ENCODE results near the gene DGKG. TPM values are rescaled to one million over a fixed set of nuclear protein-coding genes. Genes with fewer than 3 reads are reported as not detected.

Gene DGKG
- total and polyA plus RNA-seq, 4 donors, result 2.1 to 13.7 (median 8.0) TPM

DNA sequence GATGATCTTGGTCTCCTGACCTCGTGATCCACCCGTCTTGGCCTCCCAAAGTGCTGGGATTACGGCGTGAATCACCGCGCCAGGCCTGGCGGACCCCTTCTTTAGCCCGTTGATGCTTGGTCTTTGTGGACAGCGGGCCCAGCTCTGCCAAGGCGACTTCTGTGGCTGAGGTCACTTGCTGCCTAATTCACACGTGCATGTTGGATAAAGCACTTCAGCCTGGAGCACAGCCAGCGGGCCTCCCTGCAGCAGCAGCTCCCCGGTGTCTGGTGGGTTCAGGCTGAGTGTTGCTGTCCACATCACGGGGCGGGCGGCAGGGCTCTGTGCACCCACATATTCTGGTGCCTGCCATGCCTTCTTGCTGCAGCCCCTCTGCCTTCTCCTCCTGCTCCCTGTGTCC is 88.4 kb downstream of the DGKG start:
- Histone ChIP-seq H3K27me3 (ENCODE audit: control insufficient read depth in 3 of 3, insufficient read depth in 3 of 3, low read length in 2 of 3) (peaks cover 0 to 2% (median 0%) of the 10 kb centered on the region in 3 donors), H3K9ac (ENCODE audit: insufficient read depth in 1 of 2, low read length in 2 of 2) (no peak overlapping the region), H3K4me3 (no peak overlapping the region), H3K4me1 (ENCODE audit: control insufficient read depth in 5 of 5, insufficient read depth in 5 of 5, low read length in 5 of 5) (no peaks in the 10 kb centered on the region), H3K36me3 (ENCODE audit: control insufficient read depth in 4 of 4, insufficient read depth in 4 of 4, low read length in 4 of 4) (no peaks in the 10 kb centered on the region), H3K27ac (ENCODE audit: low read depth in 1 of 2, low read length in 1 of 2) (no peak overlapping the region), H3K9me3 (ENCODE audit: control insufficient read depth in 4 of 4, insufficient read depth in 3 of 4, low read length in 3 of 4) (no peaks in the 10 kb centered on the region)
- DNase-seq, result peak in 2 of 3 donors; percentile 37 to 49
- TF ChIP-seq, protein P1, sequence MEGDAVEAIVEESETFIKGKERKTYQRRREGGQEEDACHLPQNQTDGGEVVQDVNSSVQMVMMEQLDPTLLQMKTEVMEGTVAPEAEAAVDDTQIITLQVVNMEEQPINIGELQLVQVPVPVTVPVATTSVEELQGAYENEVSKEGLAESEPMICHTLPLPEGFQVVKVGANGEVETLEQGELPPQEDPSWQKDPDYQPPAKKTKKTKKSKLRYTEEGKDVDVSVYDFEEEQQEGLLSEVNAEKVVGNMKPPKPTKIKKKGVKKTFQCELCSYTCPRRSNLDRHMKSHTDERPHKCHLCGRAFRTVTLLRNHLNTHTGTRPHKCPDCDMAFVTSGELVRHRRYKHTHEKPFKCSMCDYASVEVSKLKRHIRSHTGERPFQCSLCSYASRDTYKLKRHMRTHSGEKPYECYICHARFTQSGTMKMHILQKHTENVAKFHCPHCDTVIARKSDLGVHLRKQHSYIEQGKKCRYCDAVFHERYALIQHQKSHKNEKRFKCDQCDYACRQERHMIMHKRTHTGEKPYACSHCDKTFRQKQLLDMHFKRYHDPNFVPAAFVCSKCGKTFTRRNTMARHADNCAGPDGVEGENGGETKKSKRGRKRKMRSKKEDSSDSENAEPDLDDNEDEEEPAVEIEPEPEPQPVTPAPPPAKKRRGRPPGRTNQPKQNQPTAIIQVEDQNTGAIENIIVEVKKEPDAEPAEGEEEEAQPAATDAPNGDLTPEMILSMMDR (IDR thresholded peaks at IDR 0.05; ENCODE audit: control extremely low read depth, extremely low read depth), result no peak
- no peak for ATAC-seq (ENCODE audit: insufficient read depth, low FRiP score)
- WGBS, 2 donors, result 84 to 93% methylated on average over 15 to 16 of the region's 16 CpGs

DNA sequence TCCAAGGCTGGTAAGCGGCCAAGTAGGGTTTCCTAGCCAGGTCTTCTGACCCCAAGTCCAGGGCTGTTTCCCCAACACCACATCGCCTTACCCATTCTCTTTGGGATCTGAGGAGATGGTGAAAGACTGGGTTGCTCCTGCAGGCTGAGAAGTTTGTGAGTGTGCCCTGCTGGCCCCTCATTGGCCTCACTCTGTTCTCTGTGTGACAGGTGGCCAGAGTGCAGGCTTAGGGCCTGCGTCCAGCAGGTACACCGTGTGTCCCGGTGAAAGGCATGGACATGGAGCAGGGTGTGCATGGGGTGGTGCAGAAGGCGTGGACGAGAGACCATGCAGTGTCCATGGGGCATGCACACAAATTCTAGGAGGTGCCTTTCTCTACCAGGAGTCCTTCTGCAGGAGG is 91.3 kb downstream of the DGKG start:
- no peak for ATAC-seq (ENCODE audit: insufficient read depth, low FRiP score)
- Histone ChIP-seq H3K27me3 (ENCODE audit: control insufficient read depth in 3 of 3, insufficient read depth in 3 of 3, low read length in 2 of 3) (peaks cover 0 to 3% (median 0%) of the 10 kb centered on the region in 3 donors), H3K9ac (ENCODE audit: insufficient read depth in 1 of 2, low read length in 2 of 2) (no peak overlapping the region), H3K4me1 (ENCODE audit: control insufficient read depth in 5 of 5, insufficient read depth in 5 of 5, low read length in 5 of 5) (no peaks in the 10 kb centered on the region), H3K4me3 (no peak overlapping the region), H3K9me3 (ENCODE audit: control insufficient read depth in 4 of 4, insufficient read depth in 3 of 4, low read length in 3 of 4) (no peaks in the 10 kb centered on the region), H3K27ac (ENCODE audit: low read depth in 1 of 2, low read length in 1 of 2) (no peak overlapping the region), H3K36me3 (ENCODE audit: control insufficient read depth in 4 of 4, insufficient read depth in 4 of 4, low read length in 4 of 4) (no peaks in the 10 kb centered on the region)
- no peak for DNase-seq
- 90 to 96% methylated on average over 7 of the region's 7 CpGs for WGBS, 2 donors
- TF ChIP-seq, protein P1 (IDR thresholded peaks at IDR 0.05; ENCODE audit: control extremely low read depth, extremely low read depth), result no peak

- H3K27ac ChIP-seq (ENCODE audit: low read depth in 1 of 2, low read length in 1 of 2), result no peak overlapping the region
- H3K4me1 ChIP-seq (ENCODE audit: control insufficient read depth in 5 of 5, insufficient read depth in 5 of 5, low read length in 5 of 5), result no peaks in the 10 kb centered on the region
- H3K27me3 ChIP-seq (ENCODE audit: control insufficient read depth in 3 of 3, insufficient read depth in 3 of 3, low read length in 2 of 3), result peaks cover 0 to 3% (median 0%) of the 10 kb centered on the region in 3 donors
- TF ChIP-seq, protein P1 (IDR thresholded peaks at IDR 0.05; ENCODE audit: control extremely low read depth, extremely low read depth), result no peak
- no peaks in the 10 kb centered on the region for H3K9me3 ChIP-seq (ENCODE audit: control insufficient read depth in 4 of 4, insufficient read depth in 3 of 4, low read length in 3 of 4)
- DNase-seq (peak in 1 of 3 donors; percentile 32), ATAC-seq (ENCODE audit: insufficient read depth, low FRiP score) (no peak)
- H3K36me3 ChIP-seq (ENCODE audit: control insufficient read depth in 4 of 4, insufficient read depth in 4 of 4, low read length in 4 of 4), result no peaks in the 10 kb centered on the region
- 90 to 92% methylated on average over 29 of the region's 29 CpGs for WGBS, 2 donors
- no peak overlapping the region for H3K4me3 ChIP-seq
- H3K9ac ChIP-seq (ENCODE audit: insufficient read depth in 1 of 2, low read length in 2 of 2), result no peak overlapping the region
Observed at GRCh38 chr3:186268616-186269448, 93.2 kb downstream of the DGKG start.
